CD4-positive, alpha-beta T cell treated with Interleukin-6 at 100 ng/mL for 8 hours (primary cell): ENCODE measurements around the gene ADORA2A.

Experiments used
- DNase-seq: peaks from one replicate; pipeline ENCODE4 v3.0.0-alpha.2; 2020; ENCODE audit warnings: mixed read lengths, low spot score

The ADORA2A gene

DNA sequence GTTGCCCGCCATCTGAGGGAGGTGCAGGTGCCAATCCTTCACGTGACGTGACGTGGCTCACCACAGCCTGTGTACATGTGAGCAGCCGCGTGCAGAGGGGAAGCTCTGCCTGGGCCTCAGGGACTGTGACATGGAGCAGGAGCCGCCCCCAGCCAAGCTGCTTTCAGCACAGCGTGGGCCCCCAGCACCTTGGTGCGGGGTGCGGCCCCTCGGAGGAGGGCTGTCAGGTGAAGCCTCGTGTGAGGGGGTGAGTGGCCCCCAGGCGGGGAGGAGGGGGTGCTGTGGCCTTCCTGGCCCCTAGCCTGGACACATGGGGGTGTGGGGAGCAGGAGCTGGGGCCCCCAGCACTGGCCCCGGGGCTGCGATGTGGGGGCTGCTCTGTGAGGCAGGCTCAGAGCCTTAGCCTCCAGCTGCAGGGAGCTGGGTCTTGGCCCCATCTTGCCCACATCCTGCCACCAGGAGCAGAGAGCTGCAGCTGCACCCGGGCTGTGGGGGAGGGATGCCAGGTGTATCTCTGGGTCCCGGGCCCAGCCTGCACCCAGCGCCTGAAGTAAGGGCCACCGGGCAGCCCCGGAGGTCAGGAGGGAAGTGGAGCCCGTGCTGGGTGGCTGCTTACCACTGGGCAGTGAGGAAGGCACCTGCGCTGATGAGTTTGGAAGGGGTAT is at the start of gene ADORA2A:
TSS of gene ADORA2A (plus strand) at position 100 of the 665 bp plus-strand sequence. CDS start 5,806 bp downstream, outside the sequence.
- DNase-seq: peak; percentile 88

DNA sequence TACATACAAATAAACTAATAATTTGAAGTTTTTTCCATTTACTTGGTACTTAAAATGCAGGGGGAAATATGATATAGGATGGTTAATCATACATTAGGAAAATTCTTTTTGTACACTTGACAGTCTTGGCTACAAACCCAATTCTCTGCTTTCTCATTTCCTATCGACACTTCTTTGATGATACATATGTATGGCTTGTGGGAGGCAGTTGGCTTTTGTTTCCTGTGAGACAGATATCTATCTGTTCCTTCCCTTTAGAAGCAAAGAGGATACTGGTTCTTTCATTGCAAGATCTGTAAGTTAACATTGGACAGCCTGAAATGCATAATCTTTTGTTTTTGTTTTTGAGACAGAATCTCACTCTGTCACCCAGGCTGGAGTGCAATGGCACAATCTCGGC is 47.9 kb upstream of the ADORA2A start:
- peak; percentile 5 for DNase-seq

DNA sequence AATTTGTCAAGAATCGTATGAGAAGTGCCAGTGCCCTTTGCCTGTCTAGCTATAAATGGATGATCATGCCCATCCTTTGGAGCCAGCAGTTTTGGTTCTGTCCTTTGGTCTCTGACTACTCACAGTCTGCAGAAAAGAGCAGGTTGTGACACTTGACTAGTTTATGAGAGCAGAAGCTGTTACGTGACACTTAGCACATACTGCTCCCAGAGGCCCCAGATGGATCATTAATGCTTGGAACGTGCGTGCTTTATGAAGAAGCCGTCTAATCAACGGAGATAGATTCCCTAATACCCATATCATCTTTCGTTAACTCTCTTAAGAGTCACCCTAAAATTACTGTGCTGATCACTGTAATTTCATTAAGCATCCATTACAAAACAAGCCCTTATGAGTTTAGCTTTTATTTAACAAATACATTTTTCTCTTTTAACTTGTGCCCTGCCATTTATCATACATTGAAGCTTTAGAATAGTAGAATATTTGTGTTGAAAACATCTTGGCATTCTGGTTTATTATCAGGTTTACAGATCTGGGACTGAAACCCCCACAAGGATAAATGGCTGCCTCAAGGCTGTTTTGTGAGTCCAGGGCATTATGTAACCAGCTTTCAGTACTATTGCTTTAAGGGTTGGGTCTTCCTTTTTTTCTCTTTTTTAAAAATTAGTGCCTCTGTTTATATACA is 47.0 kb upstream of the ADORA2A start:
- DNase-seq: no peak

DNA sequence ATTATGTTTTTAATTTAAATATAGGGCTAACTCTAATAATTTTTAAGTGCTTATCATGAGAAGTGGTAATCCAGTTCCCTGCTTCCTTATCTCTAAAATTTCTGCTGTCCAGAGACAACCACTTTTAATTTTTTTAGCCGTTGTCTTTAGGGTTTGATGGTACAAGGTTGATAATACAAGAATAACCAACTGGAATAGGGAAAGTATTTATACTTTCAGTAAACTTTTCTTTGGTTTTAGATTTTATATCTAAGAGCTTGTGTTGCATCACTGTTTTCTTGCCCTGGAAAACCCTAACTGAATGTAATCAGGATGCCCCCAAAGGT is 46.5 kb upstream of the ADORA2A start:
- DNase-seq: no peak

DNA sequence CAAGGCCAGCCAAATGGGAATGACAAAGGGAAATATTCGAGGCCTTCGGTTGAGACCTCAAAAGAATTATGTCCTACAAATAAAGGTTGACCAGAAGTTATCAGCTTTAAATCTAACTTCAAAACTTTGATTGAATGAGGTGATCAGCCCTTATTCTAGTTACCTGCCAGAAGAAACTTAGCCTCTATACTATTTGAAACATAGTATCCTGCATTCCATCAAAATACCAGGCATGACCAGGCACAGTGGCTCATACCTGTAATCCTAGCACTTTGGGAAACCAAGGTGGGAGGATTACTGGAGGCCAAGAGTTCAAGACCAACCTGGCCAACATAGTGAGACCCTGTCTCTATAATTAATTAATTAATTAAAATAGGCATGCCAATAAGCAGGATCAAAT is 44.3 kb upstream of the ADORA2A start:
- DNase-seq: no peak

DNA sequence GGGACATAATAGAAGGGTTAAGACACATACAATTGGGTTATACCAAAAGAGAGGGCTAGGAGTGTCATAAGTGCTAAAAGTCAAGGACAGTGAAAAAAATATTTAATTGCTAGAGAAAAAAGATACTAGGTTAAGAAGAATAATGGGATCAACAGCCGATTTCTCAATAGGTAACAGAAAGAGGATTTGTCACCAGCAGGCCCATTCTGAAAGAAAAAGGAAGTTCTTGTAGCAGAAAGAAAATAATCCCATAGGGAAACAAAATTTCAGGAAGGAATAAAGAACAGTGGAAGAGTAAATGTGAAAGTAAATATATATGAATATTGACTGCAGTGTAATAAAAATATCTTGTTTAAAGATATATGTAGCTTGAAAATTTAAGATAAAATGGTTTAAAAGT is 43.3 kb upstream of the ADORA2A start:
- no peak for DNase-seq

DNA sequence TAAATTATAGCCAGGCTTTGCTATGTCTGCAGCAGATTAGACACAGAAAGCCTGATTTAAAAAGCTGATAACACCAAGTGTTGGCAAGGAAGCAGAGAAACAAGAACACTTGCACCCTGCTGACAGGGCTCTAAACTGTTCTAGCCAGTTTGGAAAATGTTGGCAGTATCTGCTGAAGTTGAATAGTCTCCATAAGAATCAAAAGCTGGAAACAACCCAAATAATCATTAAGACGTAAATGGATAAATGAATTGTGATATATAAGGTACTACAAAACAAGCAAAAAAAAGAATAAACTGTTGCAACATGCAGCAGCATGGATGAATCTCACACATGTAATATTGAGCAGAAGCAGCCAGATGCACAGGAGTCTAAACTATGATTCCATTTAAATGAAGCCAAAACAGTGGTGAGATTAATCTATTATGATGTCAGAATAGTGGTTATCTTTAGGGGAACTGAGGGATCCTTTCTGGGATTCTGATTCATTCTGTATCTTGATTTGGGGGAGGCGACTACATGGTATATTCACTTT is 40.4 kb upstream of the ADORA2A start:
- no peak for DNase-seq

DNA sequence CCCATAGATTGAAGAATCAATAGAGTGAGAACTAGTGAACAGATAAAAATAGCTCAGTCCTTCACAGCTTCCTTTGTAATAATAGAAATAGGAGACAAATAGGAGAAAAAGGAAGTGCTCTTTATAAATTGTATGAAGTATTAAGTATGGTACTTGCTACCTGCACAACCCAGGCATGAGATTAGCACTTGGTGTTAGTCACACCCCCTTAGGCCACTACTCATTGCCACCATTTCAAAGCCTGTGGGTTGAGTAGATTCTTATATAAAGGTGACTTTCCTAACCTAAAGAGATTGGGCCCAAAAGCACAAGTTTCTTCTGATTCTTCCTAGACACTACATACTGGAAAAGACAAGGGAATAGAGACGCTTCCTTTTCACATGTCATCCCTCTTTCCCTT is 37.7 kb upstream of the ADORA2A start:
- DNase-seq: no peak

DNA sequence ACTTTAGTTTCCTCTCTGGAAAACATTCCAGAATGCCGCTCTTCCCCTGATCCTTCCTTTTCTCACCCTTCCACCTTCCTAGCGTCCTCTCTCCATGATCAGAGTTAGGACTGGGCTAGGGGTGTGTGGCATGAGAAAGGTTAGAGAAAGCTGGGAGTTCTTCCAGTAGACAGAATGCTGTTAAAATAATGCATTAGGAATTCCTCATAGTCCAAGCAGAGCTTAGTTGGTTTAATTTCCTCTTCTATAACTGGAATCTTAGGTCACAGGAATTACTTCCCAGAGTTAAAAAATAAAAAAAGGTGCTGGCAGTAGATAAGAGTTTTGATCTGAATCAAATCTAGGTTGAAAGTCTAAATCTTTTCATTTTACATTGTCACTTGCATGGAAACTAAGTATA is 37.2 kb upstream of the ADORA2A start:
- DNase-seq: no peak

DNA sequence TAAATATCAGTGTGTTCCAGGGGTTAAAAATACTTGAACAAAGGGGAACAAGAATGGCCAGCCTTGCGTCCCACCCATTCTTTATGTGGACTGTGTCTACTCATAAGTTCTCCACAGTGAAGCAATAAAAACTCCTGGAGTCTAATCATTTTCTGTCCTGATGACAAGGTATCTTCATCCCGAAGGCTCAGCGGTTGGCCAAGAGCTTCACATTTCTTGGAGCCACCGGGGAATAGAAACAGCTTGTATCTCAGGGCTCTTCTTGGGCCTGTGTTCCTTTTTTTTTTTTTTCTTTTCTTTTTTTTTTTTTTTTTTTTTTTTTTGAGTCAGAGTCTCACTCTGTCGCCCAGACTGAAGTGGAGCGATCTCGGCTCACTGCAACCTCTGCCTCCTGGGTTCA is 36.8 kb upstream of the ADORA2A start:
- no peak for DNase-seq

DNA sequence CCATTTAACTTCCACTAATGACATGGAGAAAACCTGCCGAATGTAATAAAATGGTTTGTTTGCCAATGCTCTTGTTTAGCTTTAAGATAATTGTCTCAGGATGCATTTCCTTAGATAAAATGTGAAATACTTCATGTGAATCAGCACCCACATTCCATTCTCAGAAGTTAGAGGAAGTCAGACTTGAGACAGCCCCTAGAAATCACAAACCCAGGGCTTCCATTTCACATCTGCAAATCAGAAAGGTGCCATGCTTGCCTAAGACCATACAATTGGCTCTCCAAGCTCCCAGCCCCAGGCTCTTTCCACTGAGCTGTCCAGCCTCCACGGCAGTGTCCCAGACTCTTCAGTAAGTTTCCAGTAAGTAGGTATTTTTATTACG is 35.6 kb upstream of the ADORA2A start:
- DNase-seq: no peak

DNA sequence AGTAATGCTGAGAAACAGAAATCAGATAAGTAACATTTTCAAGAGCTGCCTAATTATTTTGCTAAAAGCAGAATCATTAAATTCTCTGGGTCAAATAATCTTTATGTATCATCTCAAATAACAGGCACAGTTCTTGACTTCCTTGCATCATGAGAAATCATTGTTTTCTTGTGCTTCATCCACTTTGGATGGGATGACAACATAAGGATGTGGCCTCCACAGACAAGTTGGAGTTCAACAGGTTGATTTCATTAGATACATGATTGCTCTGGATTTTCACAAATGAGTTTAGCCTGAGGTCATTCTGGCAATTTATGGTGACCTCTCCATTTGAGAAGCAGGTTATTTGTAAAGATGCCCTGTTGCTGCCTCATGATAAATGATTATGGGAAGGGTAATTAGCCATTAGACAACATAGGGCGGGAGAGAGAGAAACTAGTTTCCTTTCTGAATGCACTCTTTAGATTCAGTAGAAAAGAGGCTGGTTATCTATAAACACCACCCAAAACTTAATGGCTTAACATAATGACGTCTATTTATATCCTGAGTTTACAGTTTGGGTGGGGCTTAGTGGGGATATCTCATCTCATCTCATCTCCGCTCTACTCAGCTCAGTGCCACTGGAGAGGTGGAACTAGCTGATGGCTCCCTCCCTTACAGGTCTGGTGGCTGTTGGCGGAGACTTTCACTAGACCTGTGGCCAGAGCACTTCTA is 35.0 kb upstream of the ADORA2A start:
- no peak for DNase-seq

DNA sequence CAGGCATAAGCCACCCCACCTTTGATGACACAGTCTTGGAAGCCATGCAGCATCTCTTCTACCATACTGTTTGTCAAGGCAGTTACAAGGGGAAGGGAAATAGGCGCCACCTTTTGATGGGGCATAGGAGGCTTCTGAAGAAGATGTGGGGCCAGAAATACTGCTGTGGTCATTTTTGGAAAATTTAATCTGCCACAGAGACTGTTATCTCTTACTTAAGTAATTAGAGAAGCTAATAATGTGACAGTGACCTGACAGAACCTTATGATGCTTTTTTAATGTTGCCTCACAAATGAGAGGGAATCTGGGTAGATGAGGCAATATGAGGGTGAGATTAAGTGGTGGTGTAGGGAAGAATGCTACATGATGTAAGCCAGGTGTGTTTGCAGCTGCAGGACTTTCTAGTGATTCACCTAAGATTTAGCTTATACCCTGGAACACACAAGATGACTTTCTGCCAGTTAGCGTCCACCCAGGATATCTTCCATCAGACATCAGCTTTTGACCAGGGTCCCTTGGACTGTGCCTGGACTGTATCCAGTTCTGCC is 34.3 kb upstream of the ADORA2A start:
- DNase-seq: no peak

DNA sequence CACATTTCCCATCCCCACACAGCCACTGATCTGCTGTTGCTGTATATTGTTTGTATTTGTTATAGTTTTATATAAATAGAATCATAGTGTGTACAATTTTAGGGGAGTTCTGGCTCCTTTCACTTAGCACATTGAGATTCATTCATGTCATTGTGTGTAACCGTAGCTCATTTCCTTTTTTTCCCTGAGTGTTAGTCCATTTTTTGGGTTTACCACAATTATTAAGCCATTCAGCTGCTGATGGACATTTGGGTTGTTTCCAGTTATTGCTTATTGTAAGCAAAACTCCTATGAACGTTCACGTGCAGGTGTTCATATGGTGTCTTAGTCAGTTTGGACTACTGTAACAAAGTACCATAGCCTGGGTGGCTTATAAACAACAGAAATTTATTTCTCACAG is 33.6 kb upstream of the ADORA2A start:
- no peak for DNase-seq

DNA sequence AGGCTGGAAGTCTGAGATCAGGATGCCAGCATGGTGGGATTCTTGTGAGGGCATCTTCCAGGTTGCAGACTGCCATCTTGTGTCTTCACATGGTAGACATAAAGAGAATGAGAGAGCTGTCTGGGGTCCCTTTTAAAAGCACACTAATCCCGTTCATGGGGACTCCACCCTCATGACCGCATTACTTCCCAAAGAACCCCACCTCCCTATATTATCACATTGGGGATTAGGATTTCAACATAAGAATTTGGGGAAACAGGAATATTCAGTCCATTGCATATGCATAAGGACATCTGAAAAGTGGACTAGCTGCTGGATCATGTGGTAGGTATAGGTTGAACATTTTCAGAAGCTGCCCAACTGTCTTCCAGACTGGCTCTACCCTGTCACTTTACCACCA is 33.1 kb upstream of the ADORA2A start:
- DNase-seq: no peak

DNA sequence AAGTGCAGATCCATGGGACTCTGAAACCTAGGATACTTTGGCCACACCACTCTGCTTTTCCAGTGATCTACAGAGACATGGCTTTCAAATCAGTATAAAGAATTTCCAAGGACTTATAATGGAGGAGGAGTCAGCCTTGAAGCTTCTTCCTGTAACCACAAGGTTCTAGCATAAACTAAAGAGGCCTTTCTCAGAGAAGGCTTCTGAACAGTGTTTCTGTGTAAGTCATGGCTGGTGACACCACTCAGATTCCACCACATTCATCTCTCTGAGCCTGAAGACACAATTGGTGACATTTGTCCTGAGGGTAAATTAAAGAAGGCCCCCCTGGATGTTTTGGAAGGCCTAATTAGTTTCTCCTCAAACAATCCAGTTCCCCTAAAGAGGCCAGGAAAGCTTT is 29.0 kb upstream of the ADORA2A start:
- no peak for DNase-seq

DNA sequence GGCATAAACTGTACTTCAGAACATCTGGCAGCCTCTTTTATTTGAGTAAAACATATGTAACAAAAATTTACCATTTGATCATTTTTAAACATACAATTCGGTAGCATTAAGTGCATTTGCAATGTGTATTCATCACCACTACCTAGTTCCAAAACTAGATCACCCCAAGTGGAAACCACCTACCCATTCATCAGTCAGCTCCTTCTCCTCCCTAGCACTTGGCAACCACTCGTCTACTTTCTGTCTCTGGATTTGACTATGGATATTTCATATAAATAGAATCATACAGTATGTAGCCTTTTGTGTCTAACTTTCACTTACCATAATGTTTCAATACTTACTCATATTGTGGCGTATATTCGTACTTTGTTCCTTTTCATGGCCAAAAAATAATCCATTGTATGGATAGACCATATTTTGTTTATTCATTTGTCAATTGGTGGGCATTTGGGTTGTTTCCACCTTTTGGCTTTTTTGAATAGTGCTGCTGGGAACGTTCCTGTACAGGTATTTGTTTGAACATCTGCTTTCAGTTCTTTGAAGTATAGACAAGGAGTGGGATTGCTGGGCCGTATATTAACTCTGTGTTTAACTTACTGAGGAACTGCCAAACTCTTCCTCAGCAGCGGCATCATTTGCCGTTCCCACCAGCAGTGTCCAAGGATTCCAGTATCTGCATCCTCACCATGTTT is 27.2 kb upstream of the ADORA2A start:
- DNase-seq: no peak

DNA sequence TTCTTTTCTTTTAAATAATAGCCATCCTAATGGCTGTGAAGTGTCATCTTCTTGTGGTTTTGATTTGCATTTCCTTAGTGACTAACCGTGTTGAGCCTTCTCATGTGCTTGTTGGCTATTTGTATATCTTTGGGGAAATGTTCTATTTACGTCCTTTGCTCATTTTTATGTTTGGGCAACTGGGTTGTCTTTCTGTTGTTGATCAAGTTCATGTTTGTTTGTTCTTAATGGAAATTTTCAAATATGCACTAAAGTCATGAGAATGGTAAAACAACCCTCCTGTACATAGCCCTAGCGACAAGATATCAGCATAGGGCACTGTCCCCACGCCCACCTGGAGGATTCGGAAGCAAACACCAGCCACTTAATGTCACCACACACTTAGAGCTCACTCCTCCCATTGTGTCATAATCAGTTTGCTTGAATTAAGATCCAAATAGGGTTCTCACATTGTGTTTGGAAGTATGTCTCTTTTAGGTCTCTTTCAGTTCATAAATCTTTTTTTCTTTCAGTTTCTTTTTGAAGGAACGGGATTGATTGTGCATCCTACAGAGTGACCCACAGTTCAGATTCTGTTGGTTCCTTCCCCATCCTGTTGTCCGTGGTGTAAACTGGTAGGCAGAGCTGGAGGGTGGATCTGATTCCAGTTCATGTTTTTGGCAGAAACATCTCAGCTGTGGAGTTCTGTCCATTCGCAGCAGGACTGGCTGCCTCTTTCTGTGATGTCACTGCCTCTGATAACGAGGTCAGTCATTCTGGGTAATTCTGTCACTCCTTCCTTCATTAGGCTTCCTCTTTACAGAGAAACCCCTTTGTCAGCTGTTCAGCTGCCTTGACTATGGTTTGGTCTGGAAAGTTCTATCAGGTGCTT is 26.4 kb upstream of the ADORA2A start:
- no peak for DNase-seq

DNA sequence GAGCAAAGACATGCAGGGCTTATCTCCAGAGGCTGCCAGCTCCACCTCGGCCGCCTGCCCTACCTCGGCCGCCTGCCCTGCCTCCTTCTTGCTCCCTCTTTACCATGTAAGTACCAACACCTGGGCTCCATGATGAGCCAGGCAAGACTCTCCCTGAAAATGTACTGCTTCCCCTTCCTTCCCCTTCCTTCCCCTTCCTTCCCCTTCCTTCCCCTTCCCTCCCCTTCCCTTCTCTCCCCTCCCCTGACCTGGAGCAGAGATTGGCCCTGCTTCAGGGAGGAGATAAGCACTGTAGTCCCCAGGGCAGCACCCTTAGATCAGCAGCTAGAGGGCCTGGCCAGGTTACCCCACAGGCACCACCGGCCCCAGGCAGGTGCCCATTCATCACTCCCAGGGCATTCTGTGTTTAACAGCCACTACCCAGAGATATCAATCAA is 25.4 kb upstream of the ADORA2A start:
- no peak for DNase-seq

DNA sequence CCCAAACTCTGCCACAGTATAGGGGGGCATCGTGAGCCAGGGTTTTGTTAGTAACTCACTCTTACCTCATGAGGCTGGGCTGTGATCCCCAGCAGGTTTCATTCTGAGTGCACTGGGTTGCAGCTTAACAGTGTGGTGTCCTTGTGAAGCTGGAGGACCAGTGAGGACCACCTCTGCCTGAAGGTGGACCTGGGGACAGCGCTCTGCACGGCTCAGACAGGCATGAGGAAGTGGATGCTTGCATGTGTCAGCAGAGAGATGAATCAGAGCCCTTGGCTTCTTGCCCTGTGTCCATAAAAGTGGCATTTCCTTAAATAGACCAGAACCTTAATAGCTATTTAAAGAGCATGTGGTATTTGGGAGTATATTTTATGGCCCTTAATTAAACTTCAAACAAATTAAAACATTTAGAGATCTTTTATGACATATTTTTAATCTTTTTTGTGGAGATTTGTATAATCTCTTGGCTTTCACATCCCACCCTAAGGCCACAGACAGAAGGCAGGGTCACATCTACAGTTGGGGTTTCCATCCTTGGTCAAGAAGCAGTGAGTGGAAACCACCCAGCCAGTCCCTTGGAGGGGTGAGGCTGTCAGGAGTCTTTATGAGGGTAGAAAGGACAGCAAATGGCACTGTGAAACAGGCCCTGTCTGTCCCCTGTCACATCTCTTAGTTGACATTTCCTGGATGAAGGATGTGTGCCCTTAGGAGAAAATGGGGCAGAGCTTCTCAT is 24.8 kb upstream of the ADORA2A start:
- DNase-seq: no peak

DNA sequence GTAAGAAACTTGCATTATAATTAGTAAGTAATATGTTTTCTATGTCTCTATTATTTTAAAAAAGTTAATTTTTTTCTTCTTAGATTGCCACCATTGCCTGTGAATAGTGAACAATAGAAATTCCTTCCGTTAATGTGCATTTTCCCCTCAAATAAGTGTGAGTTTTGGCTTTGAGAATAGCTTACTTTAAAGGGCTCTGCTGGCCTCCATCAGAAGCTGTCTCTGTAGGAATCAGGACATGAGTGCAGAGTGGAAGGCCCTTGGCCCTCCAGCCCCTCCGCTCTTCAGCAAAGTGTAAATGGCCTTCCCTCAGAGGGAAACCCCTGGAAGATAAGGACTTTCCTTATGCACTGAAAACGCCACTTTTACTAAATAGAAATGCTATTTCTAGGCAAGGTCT is 24.1 kb upstream of the ADORA2A start:
- DNase-seq: no peak
